Tibial artery (tissue), 4 donors: ENCODE results near the gene KLHL1.

Source experiments
- DNase-seq, 2 donors: peaks; one replicate each; pipeline ENCODE4 v3.0.0-alpha.2; 2019
- H3K27ac ChIP-seq, 2 donors: fragments of 200-600 bp; sonication (generic) in 1 of 2; 1 replicate in 1 of 2; 2 replicates in 1 of 2; pipeline ENCODE4 v1.5.1; 2018 to 2019; ENCODE audit warnings: mild to moderate bottlenecking in 1 of 2
- H3K27me3 ChIP-seq, 2 donors: fragments of 200-600 bp; sonication (generic) in 1 of 2; one replicate each; pipeline versions ENCODE4 v1.5.1 to v1.6.0; 2016 to 2019
- H3K36me3 ChIP-seq, 3 donors: fragments of 200-600 bp; sonication (generic) in 2 of 3; one replicate each; pipeline ENCODE4 v1.5.1; 2016 to 2019; ENCODE audit warnings: mild to moderate bottlenecking in 2 of 3
- H3K4me1 ChIP-seq, 4 donors: fragments of 200-600 bp; sonication (generic) in 2 of 4; 1 replicate in 3 of 4; 2 replicates in 1 of 4; pipeline ENCODE4 v1.5.1; 2016 to 2019
- H3K4me3 ChIP-seq, 2 donors: fragments of 200-600 bp; sonication (generic) in 1 of 2; 1 replicate in 1 of 2; 2 replicates in 1 of 2; pipeline ENCODE4 v1.5.1; 2018 to 2019; ENCODE audit warnings: mild to moderate bottlenecking in 2 of 2
- H3K9me3 ChIP-seq, 3 donors: fragments of 200-600 bp; sonication (generic) in 1 of 3; one replicate each; pipeline ENCODE4 v1.5.1; 2016 to 2019
- intact Hi-C: fragments of 100-400 bp; cut with DNase I; formaldehyde crosslinking; loops from one replicate; pipeline ENCODE4 v1.15.0; 2023; ENCODE audit warnings: low total_unique reads
- TF ChIP-seq, protein P1 (sequence below), 2 experiments: fragments of 200-600 bp in 1 of 2; fragments of 450-650 bp in 1 of 2; IDR thresholded peaks; one replicate each; pipeline ENCODE4 v1.5.1; 2017 to 2019; ENCODE audit warnings: antibody characterized with exemption in 2 of 2, mild to moderate bottlenecking in 1 of 2, moderate library complexity in 1 of 2

The KLHL1 gene

DNA sequence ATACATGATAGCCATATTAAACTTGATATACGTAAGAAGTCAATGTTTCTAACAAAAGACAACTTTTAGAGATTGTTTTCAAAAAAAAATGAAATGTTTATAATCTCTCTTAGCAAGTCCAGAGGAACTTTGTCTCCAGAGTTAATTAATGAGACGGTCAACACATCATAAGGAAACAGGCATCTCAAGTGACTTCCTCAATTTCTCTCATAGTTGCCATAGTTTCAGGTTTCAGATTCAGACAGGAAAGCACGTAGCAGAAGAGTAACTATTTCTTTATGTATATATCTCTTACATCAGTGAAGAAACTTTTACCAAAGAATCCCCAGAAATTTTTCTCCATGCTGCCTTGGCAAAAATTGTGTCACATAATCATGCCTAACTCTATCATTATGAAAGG lies 160.2 kb downstream of the KLHL1 start:
- TF ChIP-seq, protein P1, sequence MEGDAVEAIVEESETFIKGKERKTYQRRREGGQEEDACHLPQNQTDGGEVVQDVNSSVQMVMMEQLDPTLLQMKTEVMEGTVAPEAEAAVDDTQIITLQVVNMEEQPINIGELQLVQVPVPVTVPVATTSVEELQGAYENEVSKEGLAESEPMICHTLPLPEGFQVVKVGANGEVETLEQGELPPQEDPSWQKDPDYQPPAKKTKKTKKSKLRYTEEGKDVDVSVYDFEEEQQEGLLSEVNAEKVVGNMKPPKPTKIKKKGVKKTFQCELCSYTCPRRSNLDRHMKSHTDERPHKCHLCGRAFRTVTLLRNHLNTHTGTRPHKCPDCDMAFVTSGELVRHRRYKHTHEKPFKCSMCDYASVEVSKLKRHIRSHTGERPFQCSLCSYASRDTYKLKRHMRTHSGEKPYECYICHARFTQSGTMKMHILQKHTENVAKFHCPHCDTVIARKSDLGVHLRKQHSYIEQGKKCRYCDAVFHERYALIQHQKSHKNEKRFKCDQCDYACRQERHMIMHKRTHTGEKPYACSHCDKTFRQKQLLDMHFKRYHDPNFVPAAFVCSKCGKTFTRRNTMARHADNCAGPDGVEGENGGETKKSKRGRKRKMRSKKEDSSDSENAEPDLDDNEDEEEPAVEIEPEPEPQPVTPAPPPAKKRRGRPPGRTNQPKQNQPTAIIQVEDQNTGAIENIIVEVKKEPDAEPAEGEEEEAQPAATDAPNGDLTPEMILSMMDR (IDR thresholded peaks at IDR 0.05): no peak
- Histone ChIP-seq H3K27me3 (no peaks in the 10 kb centered on the region), H3K9me3 (no peaks in the 10 kb centered on the region), H3K36me3 (no peaks in the 10 kb centered on the region), H3K27ac (no peak overlapping the region), H3K4me1 (no peaks in the 10 kb centered on the region), H3K4me3 (no peak overlapping the region)
- intact Hi-C loops: no loop called here
- DNase-seq: no peak

DNA sequence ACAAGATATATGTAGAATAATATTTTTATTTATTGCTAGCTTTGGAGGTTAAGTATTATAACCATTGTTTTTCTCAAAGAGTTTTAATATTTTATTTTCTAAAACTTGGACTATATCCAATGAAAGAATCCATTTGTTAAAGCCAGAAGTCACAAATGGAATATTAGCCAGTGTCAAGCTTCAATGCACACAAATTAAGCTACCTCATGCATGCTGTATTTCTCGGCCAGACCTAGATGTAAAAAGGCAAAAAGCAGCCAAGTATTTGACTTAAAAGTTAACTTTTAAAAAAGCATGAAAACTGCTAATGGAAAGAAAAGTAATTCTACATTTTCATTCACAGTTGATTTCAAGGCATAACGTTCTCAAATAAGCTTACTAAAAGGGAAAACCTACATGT lies 160.7 kb downstream of the KLHL1 start:
- Histone ChIP-seq H3K36me3 (no peaks in the 10 kb centered on the region), H3K4me3 (no peak overlapping the region), H3K9me3 (no peaks in the 10 kb centered on the region), H3K4me1 (no peaks in the 10 kb centered on the region), H3K27ac (no peak overlapping the region), H3K27me3 (no peaks in the 10 kb centered on the region)
- DNase-seq: no peak
- TF ChIP-seq, protein P1 (IDR thresholded peaks at IDR 0.05): no peak
- intact Hi-C loops: no loop called here

DNA sequence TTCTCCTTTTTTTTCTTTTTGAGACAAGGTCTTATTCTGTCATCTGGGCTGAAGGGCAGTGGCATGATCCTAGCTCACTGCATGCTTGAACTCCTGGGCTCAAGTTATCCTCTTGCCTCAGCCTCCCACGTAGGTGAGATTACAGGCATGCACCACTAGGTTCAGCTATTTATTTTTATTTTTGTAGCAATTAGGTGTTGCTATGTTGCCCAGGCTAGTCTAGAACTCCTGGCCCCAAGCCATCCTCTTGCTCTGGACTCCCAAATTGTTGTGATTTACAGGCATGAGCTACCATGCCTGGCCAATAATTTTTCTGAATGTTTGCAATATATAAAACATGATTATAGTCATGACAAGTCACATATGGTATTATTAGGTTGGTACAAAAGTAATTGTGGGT lies 161.7 kb downstream of the KLHL1 start:
- Histone ChIP-seq H3K9me3 (no peaks in the 10 kb centered on the region), H3K4me1 (no peaks in the 10 kb centered on the region), H3K27me3 (no peaks in the 10 kb centered on the region), H3K36me3 (no peaks in the 10 kb centered on the region), H3K4me3 (no peak overlapping the region), H3K27ac (no peak overlapping the region)
- no peak for DNase-seq
- TF ChIP-seq, protein P1 (IDR thresholded peaks at IDR 0.05): no peak
- intact Hi-C loops: no loop called here

DNA sequence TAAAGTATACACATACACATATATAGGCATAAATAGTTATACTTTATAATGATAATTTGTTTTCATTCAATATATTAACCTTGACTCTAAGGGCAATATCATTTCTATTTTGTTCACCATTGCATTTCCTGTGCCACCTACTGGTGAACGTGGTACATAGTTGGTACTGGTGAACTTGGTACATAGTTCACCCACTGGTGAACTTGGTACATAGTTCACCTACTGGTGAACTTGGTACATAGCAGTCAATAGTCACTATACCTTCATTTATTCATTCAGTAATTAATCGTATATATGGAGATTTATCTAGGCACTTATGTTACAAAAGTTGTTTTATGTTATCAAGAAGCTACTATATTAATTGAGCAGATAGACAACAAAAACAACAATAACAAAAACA lies 173.2 kb downstream of the KLHL1 start:
- H3K9me3 ChIP-seq: no peaks in the 10 kb centered on the region
- H3K27me3 ChIP-seq: no peaks in the 10 kb centered on the region
- no peak overlapping the region for H3K4me3 ChIP-seq
- no peak overlapping the region for H3K27ac ChIP-seq
- no peaks in the 10 kb centered on the region for H3K36me3 ChIP-seq
- intact Hi-C loops: no loop called here
- TF ChIP-seq, protein P1 (IDR thresholded peaks at IDR 0.05): no peak
- no peak for DNase-seq
- no peaks in the 10 kb centered on the region for H3K4me1 ChIP-seq

DNA sequence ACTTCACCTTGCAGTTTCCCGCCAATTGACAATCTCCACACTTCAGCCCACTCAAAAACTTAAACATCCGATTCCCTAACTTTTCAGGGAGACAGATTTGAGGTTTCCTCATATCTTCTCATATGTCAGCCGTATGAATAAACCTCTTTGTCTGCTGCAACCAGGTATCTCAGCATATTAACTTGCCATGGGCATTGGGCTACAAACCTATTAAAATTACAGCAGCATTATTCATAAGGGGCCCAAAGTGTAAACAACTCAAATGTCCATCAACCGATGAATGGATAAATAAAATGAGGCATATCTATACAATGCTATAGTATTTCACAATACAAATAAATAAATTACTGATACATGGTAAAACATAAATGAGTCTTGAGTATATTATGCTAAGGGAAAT lies 180.0 kb downstream of the KLHL1 start:
- H3K27me3 ChIP-seq: no peaks in the 10 kb centered on the region
- no peaks in the 10 kb centered on the region for H3K9me3 ChIP-seq
- TF ChIP-seq, protein P1 (IDR thresholded peaks at IDR 0.05): no peak
- H3K36me3 ChIP-seq: no peaks in the 10 kb centered on the region
- intact Hi-C loops: no loop called here
- H3K4me3 ChIP-seq: no peak overlapping the region
- H3K27ac ChIP-seq: no peak overlapping the region
- H3K4me1 ChIP-seq: no peaks in the 10 kb centered on the region
- no peak for DNase-seq

DNA sequence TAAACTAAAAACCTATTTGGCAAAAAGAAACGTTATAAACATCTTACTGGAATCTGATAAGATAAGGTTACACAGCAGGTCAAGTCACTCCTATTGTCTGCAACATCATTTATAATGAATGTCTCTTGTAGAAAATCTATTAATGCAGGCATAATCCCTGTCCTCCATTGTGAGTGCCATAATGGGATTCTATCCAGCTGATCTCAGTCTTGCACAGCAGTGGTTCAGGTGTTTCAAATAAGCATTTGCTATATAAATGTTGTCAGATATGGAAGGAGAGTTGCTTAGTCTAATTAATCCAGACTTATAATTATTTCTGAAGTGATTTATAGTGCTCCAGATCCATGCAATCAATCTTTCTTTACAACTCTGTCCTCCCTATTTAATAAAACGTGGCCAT lies 187.1 kb downstream of the KLHL1 start:
- Histone ChIP-seq H3K27ac (no peak overlapping the region), H3K27me3 (no peaks in the 10 kb centered on the region), H3K9me3 (peaks cover 0 to 3% (median 0%) of the 10 kb centered on the region in 3 donors), H3K36me3 (no peaks in the 10 kb centered on the region), H3K4me1 (no peaks in the 10 kb centered on the region), H3K4me3 (no peak overlapping the region)
- intact Hi-C loops: no loop called here
- TF ChIP-seq, protein P1 (IDR thresholded peaks at IDR 0.05): no peak
- no peak for DNase-seq
